ENCODE data around the gene SLC7A14. TPM values are rescaled to one million over a fixed set of nuclear protein-coding genes. Genes with fewer than 3 reads are reported as not detected.

The SLC7A14 gene
- total and polyA plus RNA-seq, 2 experiments from 2014 or later = 0.05 TPM; not detected in 1

DNA sequence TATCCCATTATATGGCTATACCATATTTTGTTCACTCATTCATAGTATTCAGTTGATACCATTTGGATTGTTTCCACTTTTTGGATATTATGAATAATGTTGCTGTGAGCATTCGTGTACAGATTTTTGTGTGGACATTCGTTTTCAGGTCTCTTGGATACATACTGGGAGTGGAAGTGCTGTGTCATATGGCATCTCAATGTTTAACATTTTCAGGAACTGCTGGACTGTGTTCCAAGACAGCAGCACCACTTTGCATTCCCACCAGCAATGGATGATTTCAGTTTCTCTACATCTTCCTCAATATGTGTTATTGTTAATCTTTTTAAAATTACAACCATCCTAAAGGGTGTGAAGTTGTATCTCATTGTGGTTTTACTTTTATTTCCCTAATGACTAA lies 34.6 kb downstream of the SLC7A14 start:
- no peaks in the 10 kb centered on the region for H4K20me1 ChIP-seq (ENCODE audit: insufficient read depth)
- H3K9me2 ChIP-seq (ENCODE audit: insufficient read depth) = no peaks in the 10 kb centered on the region
- no peak overlapping the region for H2AFZ ChIP-seq
- no peak overlapping the region for H3K27ac ChIP-seq
- H3K9me3 ChIP-seq (ENCODE audit: low read depth) = no peaks in the 10 kb centered on the region
- 72 to 81% methylated on average over 2 of the region's 2 CpGs for WGBS, 2 experiments (ENCODE audit: low coverage in 1 of 2, low lambda C conversion rate in 2 of 2, missing lambda C conversion rate in 2 of 2)
- no peak for DNase-seq
- no peaks in the 10 kb centered on the region for H3K27me3 ChIP-seq (replicated peaks; ENCODE audit: insufficient read depth)
- no peak overlapping the region for H3K9ac ChIP-seq
- H3K4me2 ChIP-seq (ENCODE audit: unreplicated experiment) = no peak overlapping the region
- H3K4me3 ChIP-seq = no peak overlapping the region
- in situ Hi-C loops (cut with MboI) = no loop called here
- TF ChIP-seq EZH2phosphoT487 (IDR thresholded peaks at IDR 0.05; ENCODE audit: insufficient read depth, low read depth) (no peak), EZH2 (IDR thresholded peaks at IDR 0.05; ENCODE audit: insufficient read depth, poor library complexity, severe bottlenecking) (no peak)
- no peaks in the 10 kb centered on the region for H3K79me2 ChIP-seq (ENCODE audit: insufficient read depth)
- no peaks in the 10 kb centered on the region for H3K36me3 ChIP-seq (ENCODE audit: low read depth)
- H3F3A ChIP-seq (ENCODE audit: insufficient read depth) = no peaks in the 10 kb centered on the region
- H3K4me1 ChIP-seq (ENCODE audit: insufficient read depth) = peaks cover 7% of the 10 kb centered on the region; the same call in 1 of the 2 replicates

- H2AFZ ChIP-seq = no peak overlapping the region
- H3K27me3 ChIP-seq (replicated peaks; ENCODE audit: insufficient read depth) = no peaks in the 10 kb centered on the region
- H3K27ac ChIP-seq = no peak overlapping the region
- H3K4me2 ChIP-seq (ENCODE audit: unreplicated experiment) = no peak overlapping the region
- H3K9ac ChIP-seq = no peak overlapping the region
- TF ChIP-seq EZH2phosphoT487 (IDR thresholded peaks at IDR 0.05; ENCODE audit: insufficient read depth, low read depth) (no peak), EZH2 (IDR thresholded peaks at IDR 0.05; ENCODE audit: insufficient read depth, poor library complexity, severe bottlenecking) (no peak)
- H3K79me2 ChIP-seq (ENCODE audit: insufficient read depth) = no peaks in the 10 kb centered on the region
- WGBS, 2 experiments (ENCODE audit: low coverage in 1 of 2, low lambda C conversion rate in 2 of 2, missing lambda C conversion rate in 2 of 2) = 77 to 89% methylated on average over 3 of the region's 3 CpGs
- no peaks in the 10 kb centered on the region for H3F3A ChIP-seq (ENCODE audit: insufficient read depth)
- no peaks in the 10 kb centered on the region for H4K20me1 ChIP-seq (ENCODE audit: insufficient read depth)
- no peaks in the 10 kb centered on the region for H3K9me2 ChIP-seq (ENCODE audit: insufficient read depth)
- H3K4me3 ChIP-seq = no peak overlapping the region
- no peaks in the 10 kb centered on the region for H3K4me1 ChIP-seq (ENCODE audit: insufficient read depth)
- peak; percentile 56 for DNase-seq
- no peaks in the 10 kb centered on the region for H3K36me3 ChIP-seq (ENCODE audit: low read depth)
- H3K9me3 ChIP-seq (ENCODE audit: low read depth) = no peaks in the 10 kb centered on the region
- in situ Hi-C loops (cut with MboI) = no loop called here
These were observed 43.2 kb downstream of the SLC7A14 start for GRCh38 chr3:170542704-170543103.

GRCh38 chr3:170539897-170540296 lies 46.0 kb downstream of the SLC7A14 start:
- Histone ChIP-seq H4K20me1 (ENCODE audit: insufficient read depth) (no peaks in the 10 kb centered on the region), H3K4me2 (ENCODE audit: unreplicated experiment) (no peak overlapping the region), H3K9ac (no peak overlapping the region), H3F3A (ENCODE audit: insufficient read depth) (no peaks in the 10 kb centered on the region), H3K27me3 (replicated peaks; ENCODE audit: insufficient read depth) (no peaks in the 10 kb centered on the region), H3K9me2 (ENCODE audit: insufficient read depth) (no peaks in the 10 kb centered on the region), H3K4me3 (no peak overlapping the region), H3K27ac (no peak overlapping the region), H3K4me1 (ENCODE audit: insufficient read depth) (no peaks in the 10 kb centered on the region), H3K79me2 (ENCODE audit: insufficient read depth) (no peaks in the 10 kb centered on the region), H2AFZ (no peak overlapping the region), H3K9me3 (ENCODE audit: low read depth) (no peaks in the 10 kb centered on the region), H3K36me3 (ENCODE audit: low read depth) (no peaks in the 10 kb centered on the region)
- DNase-seq = no peak
- 90 to 94% methylated on average over 3 of the region's 3 CpGs for WGBS, 2 experiments (ENCODE audit: low coverage in 1 of 2, low lambda C conversion rate in 2 of 2, missing lambda C conversion rate in 2 of 2)
- in situ Hi-C loops (cut with MboI) = no loop called here
- no peak for TF ChIP-seq EZH2 (IDR thresholded peaks at IDR 0.05; ENCODE audit: insufficient read depth, poor library complexity, severe bottlenecking)
- TF ChIP-seq EZH2phosphoT487 (IDR thresholded peaks at IDR 0.05; ENCODE audit: insufficient read depth, low read depth) = no peak

DNA sequence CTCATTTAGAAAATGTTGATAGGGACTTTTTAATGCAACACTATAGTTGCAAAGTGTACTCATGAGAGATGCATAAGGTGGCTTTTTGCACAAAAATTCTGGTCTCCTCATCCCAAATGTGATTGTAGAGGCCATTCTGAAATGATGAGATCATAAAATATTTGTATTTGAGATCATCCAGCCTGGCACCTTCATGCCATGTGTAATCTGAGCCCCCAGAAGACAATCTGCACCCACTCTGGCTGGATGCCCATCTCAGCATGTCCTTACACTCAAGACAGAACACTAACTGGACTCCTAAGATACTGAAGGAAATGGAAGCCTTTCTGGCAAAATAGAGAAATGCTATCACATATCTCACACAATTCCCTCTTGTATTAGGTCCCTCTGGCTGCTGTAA lies 49.2 kb downstream of the SLC7A14 start:
- in situ Hi-C loops (cut with MboI) = no loop called here
- TF ChIP-seq EZH2phosphoT487 (IDR thresholded peaks at IDR 0.05; ENCODE audit: insufficient read depth, low read depth) (no peak), EZH2 (IDR thresholded peaks at IDR 0.05; ENCODE audit: insufficient read depth, poor library complexity, severe bottlenecking) (no peak)
- Histone ChIP-seq H3K9me3 (ENCODE audit: low read depth) (no peaks in the 10 kb centered on the region), H3K9ac (no peak overlapping the region), H3K27me3 (replicated peaks; ENCODE audit: insufficient read depth) (no peaks in the 10 kb centered on the region), H3K4me1 (ENCODE audit: insufficient read depth) (0 out of 2 replicates have a peak, but pooled peaks cover 1% of the 10 kb centered on the region), H3K27ac (no peak overlapping the region), H3K79me2 (ENCODE audit: insufficient read depth) (no peaks in the 10 kb centered on the region), H3K4me2 (ENCODE audit: unreplicated experiment) (no peak overlapping the region), H3K4me3 (no peak overlapping the region), H3K9me2 (ENCODE audit: insufficient read depth) (no peaks in the 10 kb centered on the region), H2AFZ (no peak overlapping the region), H4K20me1 (ENCODE audit: insufficient read depth) (no peaks in the 10 kb centered on the region), H3K36me3 (ENCODE audit: low read depth) (no peaks in the 10 kb centered on the region), H3F3A (ENCODE audit: insufficient read depth) (peaks cover 7% of the 10 kb centered on the region)
- no peak for DNase-seq

GRCh38 chr3:170534227-170534626 lies 51.6 kb downstream of the SLC7A14 start:
- 0 out of 2 replicates have a peak, but pooled peaks cover 7% of the 10 kb centered on the region for H3K4me1 ChIP-seq (ENCODE audit: insufficient read depth)
- H3K36me3 ChIP-seq (ENCODE audit: low read depth) = no peaks in the 10 kb centered on the region
- no peak overlapping the region for H2AFZ ChIP-seq
- TF ChIP-seq EZH2 (IDR thresholded peaks at IDR 0.05; ENCODE audit: insufficient read depth, poor library complexity, severe bottlenecking) (no peak), EZH2phosphoT487 (IDR thresholded peaks at IDR 0.05; ENCODE audit: insufficient read depth, low read depth) (no peak)
- WGBS, 2 experiments (ENCODE audit: low coverage in 1 of 2, low lambda C conversion rate in 2 of 2, missing lambda C conversion rate in 2 of 2) = 74 to 84% methylated on average over 3 of the region's 3 CpGs
- H3K4me2 ChIP-seq (ENCODE audit: unreplicated experiment) = no peak overlapping the region
- DNase-seq = no peak
- H3F3A ChIP-seq (ENCODE audit: insufficient read depth) = peaks cover 15% of the 10 kb centered on the region
- H3K4me3 ChIP-seq = no peak overlapping the region
- H3K9ac ChIP-seq = no peak overlapping the region
- H4K20me1 ChIP-seq (ENCODE audit: insufficient read depth) = no peaks in the 10 kb centered on the region
- no peaks in the 10 kb centered on the region for H3K27me3 ChIP-seq (replicated peaks; ENCODE audit: insufficient read depth)
- H3K27ac ChIP-seq = no peak overlapping the region
- no peaks in the 10 kb centered on the region for H3K79me2 ChIP-seq (ENCODE audit: insufficient read depth)
- in situ Hi-C loops (cut with MboI) = no loop called here
- H3K9me3 ChIP-seq (ENCODE audit: low read depth) = no peaks in the 10 kb centered on the region
- H3K9me2 ChIP-seq (ENCODE audit: insufficient read depth) = no peaks in the 10 kb centered on the region

Measured in GM23248 (cell line).